Brain pericyte (primary cell): ENCODE results near the gene ADAP1.
A peak's percentile ranks its signal among the peaks of the same experiment; 100 is the strongest.
"Not testable (repeated sequence)": the region's sequence is repeated elsewhere in the genome, so short reads cannot be mapped to it uniquely, and the experiment has no call there.

Experiments
- DNase-seq: peaks from one replicate; pipeline ENCODE4 v3.0.0-alpha.2; 2012; ENCODE audit warnings: low read depth, low spot score

The ADAP1 gene

DNA sequence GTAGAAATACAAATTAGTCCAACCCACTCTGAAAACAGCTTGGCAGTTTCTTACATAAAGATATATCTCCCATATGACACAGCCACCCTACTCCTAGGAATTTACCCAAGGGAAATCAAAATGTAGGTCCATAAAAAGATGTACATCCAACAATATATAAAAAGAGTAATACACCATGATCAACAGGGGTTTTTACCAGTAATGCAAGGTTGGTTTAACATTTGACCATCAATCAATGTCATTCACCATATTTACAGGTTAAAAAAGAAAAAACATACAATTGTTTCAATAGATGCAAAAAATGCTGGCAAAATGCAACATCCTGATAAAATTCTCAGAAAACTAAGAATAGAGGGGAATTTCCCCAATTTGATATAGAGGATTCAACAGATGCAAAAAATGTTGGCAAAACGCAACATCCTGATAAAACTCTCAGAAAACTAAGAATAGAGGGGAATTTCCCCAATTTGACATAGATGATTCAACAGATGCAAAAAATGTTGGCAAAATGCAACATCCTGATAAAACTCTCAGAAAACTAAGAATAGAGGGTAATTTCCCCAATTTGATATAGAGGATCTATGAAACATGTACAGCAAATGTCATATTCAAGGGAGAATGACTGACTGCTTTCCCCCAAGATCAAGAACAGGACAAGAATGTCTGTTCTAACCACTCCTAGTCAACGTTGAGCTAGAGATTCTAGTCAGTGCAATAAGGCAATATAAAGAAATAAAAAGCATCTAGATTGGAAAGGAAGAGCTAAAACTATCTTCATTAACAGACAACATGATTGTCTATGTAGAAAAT is 13.7 kb downstream of the ADAP1 start:
- DNase-seq: no peak

DNA sequence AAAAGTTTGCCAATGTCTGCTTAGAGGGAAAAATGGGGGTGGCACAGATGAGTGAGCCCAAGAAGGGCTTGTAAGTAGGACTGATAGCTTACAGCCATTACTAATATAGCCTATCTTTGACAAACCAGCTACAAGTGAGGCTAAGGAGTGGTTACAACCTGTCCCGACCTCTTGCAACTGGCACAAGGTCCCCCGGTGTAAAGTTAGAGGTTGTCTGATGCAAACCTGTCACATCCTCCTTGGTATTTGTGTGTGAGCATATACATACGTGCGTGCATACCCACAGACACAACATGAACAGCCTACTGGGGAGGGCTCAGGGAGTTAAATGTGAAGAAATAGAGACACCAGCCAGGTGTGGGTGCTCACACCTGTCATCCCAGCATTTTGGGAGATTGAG is 14.6 kb downstream of the ADAP1 start:
- no peak for DNase-seq

DNA sequence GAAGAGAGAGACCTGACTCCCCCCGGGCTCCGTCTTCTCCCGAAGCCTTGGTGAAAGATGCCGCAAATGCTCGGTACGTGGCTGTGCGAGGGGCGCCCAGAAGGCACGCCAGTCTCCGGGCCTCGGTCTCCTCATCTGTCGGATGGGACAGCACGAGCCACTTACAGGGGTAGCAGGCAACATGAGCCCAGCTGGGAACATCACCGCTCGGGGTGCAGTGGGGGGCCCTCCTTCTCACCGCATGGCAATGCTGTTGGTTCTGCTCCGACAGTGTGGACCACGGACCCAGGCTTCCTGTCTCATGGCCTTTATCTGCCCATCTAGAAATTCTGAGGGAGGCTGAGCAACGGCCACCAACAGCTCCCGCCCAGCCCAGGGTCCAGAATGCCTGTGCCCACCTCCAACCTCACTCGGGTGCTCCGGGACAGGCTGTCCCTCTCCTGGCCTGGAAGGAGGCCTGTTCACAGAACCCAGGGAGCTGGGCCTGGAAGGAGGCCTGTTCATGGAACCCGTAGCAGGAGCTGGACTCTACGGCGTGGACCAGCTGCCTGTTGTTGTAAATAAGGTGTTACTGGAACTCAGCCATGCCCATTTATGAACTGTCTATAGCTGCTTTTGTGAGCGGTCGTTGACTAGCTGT is 15.8 kb downstream of the ADAP1 start:
- no peak for DNase-seq

DNA sequence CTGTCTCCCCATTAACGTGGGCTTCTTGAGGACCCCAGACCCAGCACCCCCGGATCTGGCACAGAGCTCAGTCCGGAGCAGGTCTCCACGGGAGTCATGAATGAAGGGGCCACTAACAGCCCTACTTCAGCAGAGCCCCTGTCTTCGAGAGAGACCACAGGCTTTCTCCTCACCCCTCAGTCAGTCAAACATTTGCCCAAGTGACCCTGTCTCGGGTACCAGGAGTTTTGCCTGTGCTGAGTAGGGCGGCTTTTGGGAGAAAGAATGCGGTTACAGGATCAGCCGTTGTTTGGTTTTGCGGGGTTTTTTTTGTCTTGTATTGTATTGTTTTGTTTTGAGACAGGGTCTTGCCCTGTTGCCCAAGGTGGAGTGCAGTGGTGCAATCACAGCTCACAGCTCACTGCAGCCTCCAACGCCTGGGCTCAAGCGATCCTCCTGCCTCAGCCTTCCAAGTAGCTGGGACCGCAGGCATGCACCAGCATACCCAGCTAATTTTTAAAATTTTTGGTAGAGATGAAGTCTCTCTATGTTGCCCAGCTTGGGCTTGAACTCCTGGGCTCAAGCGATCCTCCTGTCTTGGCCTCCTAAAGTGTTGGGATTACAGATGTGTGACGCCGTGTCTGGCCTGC is 16.5 kb downstream of the ADAP1 start:
- no peak for DNase-seq

DNA sequence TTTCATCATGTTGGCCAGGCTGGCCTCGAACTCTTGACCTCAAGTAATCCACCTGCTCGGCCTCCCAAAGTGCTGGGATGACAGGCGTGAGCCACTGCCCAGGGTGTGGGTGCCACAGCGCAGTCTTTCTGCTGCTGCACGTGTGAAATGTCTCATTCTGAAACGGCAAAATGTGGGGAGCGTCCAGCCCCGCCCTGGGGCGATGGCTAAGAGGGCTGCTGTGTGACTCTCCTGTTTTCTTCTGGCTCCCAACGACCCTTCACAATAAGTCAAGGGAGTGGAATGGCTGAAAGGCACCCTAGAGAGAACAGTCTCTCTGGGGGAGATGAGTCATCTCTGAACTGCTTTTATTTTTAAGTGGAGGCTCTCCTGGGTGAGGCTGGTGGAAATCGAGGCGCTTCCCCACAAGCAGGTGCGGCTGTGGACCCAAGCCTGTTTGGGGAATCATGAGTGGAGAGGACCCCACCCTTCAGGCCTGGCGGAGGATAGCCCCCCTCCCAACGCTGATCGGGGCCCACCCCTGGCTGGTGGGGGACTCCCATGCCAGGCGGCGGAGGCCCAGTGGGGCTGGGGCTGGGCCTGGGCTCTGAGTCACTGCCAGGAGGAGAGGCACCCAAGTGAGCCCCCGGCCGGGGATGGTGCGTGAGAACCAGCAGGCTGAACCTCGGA is 18.0 kb downstream of the ADAP1 start:
- peak; percentile 39 for DNase-seq

DNA sequence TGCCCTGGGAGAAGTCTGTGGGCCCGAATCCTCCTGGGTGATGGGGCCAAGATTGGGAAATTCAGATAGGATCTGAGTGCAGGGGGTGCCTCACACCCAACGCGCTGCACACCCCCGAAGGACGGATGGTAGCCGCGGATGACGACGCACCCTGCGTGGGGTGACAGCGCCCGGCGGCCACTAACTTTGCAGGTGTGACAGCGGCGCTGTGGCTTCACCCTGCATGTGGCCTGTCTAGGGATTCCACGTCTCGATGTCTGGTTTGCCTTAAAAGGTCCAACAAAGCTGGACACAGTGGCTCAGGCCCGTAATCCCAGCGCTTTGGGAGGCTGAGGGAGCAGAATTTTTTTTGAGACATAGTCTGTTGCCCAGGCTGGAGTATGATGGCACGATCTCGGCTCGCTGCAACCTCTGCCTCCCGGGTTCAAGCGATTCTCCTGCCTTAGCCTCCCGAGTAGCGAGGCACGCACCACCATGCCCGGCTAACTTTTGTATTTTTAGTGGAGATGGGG is 18.6 kb downstream of the ADAP1 start:
- DNase-seq: no peak

DNA sequence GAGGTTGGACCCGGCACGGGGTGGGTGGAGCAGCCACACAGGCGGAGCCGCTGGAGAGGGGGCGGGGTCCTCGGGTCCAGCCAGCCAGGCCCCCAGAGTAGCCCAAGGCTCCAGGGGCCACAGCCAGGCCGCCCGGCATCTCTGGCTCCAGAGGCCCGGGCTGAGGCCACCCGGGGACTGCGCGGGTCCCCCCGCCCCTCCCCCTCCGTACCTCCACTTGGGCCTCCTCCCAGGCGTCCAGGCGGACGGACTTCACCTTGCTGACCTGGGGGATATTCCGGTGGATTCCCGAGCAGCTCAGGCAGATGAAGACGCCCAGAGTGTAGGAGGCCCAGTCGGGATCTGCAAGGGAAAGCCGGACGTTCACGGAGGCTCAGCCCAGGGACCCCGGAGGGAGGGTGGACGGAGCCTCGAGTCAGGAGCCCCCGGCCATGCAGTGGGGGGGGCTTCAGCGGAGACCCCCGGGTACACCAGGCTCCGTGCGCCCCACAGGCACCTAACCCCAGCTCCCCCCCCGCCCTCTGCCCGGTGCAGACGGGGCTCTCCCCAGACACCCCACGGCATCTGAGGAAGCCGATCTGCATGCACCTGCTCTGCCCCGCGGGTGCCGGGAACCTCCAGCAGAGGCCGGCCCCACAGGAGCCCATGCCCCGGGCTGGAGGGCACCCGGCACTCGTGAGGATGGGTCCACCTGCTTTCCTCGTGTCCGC is 19.2 kb downstream of the ADAP1 start:
- no peak for DNase-seq

DNA sequence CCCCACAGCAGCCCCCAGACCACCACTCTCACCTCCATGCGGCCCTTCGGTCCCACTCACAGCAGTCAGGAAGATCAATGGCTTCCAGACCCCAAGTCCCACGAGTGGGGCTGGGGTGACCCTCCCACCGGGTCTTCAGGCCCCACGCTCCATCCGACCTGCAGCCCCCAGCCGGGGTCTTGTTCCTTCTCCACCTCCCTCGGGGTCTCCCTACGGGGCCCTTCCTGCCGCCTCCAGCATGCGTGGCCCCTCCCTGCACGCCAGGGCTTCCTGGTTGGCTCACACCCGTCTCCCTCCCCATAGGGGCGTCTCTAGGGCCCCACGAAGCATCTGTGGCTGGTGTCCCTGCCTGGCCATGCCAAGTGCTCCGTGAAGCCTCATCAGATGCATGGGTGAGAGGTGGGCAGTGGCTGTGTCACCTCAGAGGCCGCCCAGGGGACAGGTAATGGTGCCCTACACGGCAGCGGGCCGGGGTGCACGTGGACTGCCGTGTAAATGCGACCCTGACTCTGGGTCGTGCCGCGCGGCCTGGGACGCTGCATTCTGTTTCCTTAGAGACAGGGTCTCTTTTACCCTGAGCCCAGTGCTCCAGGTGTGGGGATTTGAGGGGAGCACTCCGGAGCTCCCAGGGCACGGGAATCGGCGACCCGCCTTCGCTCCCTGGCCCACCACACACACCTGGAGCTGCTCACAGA is 19.9 kb downstream of the ADAP1 start:
- DNase-seq: no peak

DNA sequence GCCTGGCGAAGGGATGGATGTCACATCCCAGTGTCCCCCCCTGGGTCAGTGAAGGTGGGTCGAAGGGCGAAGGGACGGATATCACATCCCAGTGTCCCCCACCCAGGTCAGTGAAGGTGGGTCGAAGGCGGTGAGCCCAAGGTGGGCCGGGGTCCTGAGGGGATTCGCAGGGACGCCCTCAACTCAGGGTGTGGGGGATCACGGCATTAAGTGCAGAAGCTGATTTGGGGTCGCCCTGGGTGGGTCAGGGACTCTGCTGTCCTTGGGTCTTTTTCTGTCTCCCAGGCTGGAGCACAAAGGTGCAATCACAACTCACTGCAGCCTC is 21.9 kb downstream of the ADAP1 start:
- no peak for DNase-seq

DNA sequence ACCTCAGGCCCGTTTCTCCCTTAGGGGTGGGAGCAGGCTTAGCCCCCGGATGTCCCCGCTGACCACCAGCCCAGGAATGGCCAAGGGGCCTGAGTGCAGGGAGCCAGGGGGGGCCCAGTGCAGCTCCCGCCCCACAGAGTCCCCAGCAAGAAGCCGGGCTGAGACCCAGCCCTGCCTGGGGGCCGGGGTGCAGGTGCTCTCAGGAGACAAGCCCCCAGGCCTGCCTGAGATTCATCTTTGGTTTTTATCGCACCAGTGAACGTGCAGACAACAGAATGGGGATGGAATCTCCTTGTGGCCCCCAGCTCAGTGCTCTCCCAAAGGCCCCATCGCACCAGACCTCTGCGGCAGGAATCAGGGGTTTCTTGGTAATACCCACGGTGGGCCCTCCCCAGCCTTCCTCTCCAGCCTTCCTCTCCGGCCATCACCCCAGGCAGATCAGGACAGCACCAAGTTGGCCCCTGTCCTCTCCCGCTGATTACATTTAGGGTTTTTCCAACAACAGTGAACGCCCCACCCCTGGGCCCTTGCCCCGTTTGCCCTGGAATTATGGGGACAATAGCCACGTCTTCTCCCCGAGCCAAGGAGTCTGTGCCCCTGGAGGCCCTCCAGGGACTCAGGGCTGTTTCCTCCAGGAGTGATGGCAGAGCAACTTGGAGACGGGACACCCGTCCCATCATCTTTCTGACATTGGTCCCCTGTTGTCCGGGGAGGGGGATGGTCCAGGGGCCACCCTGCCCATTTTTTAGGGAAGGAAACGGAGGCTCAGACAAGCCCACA is 22.4 kb downstream of the ADAP1 start:
- DNase-seq: no peak

DNA sequence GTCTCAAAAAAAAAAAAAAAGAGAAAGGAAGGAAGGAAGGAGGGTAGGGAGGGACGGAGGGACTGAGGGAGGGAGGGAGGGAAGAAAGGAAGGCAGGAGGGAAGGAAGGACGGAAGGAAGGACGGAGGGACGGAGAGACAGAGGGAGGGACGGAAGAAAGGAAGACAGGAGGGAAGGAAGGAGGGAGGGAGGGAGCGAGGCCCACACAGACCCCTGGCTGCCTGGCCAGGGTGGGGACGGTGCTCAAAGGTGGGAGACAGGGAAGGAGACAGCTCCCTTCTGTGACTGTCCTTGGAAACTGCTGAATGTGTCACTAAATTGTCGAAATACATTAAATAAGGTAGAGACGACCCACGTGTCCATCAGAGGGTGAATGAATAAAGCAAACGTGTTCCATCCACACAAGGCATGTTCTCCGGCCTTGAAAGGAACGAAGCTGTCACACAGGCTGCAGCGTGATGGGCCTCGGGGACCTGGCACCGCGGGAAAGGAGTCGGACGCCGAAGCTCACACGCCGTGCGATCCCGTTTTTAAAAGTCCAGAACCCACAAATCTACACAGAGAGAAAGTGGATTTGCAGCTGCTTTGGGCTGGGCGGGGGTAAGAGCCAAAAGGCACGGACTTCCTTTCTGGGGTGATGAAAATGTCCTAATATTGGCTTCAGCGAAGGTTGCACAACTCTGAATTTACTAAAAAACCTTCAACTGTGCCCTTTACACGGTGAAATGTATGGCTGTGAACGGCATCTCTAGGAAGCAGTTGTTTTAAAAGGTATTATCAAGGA is 23.3 kb downstream of the ADAP1 start:
- DNase-seq: no peak

DNA sequence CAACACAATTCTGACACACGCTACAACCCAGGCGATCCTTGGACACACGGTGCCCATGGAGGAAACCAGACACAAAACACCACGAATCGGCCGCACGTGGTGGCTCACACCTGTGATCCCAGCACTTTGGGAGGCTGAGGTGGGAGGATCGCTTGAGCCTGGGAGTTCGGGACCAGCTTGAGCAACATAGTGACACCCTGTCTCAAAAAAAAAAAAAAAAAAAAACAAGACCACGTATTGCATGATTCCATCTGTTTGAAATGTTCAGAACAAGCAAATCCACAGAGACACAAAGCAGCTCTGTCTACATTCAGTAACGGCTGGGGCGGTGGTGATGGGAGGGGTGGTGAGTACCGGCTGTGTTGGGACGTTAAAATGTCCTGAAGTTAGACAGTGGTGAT is 25.2 kb downstream of the ADAP1 start:
- no peak for DNase-seq

DNA sequence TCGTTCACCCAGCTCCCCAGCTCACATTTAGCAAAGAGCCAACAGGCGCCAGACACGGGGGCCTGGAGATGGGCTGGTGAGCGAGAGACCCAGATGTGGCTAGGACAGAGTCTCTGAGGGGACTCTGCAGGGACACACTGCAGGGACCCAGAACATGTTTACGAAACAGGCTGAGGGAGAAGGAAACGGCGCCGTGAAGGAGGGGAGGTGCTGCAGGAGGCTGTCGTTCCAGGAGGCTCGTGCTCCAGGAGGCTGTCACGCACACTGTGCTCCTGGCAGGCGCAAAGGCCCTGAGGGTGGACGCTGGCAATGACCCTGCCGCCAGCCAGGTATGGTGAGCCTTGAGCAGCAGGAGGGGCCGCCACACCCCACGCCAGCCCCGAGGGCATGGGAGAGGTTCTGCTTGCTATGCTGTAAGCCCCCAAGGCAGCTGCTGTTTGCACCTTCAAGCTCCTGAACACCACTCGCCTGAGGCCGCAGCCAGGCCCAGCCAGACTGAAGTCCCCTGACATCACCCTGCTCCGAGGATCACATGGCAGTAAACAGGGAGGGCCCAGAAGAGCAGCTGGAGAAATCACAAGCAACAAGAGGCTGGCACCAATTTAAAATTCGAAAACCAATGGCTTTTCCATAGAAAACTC is 27.3 kb downstream of the ADAP1 start:
- DNase-seq: no peak

DNA sequence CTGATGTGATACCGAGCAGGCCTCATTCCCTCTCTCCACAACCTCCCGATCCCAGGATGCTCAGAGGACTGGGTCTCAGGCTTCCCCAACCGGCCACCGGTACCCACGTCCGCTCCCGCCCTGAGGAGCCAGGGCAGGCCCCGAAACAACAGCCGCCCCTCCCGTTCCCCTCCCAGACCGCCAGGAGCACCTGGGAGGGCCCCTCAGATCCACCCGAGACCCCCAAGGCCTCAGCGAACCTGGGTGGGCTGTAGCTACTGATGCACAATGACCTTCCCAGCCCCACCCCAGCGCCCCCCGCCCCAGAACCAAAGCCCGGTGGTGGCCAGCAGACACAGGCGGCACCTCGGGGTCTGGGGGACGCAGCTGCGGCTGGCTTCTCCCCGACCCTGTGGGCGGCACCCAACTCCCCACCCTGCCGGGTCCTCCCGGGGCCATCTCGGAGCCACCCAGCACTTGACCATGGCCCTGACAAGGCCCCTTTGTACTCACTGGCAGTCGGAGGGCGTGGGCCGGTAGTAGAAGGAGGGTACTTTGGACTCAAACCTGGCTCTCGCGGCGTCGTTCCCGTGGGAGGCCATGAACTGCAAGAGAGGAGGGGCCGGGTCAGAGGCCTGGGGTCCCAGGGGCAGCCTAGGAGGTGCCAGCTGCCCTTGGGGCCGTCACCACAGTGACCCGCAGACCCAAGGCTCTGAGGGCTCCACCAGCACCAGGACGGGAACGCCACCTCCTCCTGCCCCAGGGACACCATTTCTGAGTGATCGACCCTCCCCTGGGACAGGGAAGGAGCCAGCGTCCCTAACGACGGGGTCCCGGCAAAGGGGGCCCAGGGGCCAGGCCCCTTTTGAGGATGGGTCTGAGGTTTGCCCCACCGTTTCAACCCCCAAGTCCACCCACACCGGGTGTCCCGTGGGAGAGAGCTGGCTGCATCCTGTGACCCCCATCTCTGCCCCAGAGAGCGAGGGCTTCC is 28.1 kb downstream of the ADAP1 start:
- DNase-seq: no peak

DNA sequence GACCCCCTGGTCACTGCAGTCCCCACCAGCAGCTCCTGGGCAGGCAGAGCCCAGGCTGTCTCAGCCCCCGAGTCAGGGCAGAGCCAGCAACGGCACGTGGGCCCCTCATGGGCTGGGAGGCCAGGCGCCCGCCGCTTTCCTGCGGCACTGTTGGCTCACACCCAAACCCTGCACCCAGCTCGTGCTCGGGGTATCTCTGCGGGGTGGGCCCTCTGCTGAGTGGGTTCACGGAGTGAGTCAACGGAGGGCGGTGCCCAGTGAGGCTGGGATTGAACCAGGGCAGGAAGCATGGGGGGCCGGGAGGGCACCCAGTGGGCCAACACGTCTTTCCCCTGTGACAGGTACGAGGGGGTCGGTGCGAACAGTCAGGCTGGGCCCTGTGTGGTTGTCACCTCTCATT is 28.9 kb downstream of the ADAP1 start:
- DNase-seq: no peak

DNA sequence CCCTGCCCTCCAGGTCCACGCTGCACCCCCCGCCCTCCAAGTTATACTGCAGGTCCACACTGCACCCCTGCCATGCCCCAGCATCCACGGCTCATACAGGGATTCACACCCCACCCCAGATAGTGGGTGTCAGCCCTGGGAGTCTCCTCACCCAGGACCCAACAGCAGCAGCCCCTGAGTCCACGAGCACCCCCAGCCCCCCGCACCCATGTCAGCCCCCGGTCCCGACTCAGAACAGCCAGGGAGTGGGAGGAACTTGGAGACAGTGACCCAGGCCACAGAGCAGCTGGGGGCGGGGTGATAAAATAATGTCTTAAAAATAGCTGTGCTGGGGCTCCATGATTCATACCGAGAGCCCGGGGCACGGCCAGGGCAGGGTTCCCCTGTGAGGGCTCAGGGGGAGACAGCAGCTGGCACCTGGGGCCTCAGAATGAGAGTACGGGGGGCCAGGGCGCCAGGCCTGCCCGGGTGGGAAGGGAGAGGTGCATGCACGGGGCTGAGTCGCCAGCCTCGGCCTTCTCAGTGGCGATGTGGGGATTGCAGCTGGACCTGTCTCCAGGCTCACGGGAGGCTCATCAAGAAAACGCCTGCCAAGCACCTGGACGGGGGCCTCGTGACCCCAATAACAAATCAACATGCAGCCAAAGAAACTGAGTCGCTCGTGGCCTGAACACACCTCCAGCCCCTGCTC is 29.8 kb downstream of the ADAP1 start:
- no peak for DNase-seq

DNA sequence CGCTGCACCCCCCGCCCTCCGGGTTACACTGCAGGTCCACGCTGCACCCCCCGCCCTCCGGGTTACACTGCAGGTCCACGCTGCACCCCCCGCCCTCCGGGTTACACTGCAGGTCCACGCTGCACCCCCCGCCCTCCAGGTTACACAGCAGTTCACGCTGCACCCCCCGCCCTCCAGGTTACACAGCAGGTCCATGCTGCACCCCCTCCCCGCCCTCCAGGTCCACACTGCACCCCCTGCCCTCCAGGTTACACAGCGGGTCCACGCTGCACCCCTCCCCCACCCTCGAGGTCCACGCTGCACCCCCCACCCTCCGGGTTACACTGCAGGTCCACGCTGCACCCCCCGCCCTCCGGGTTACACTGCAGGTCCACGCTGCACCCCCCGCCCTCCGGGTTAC is 30.4 kb downstream of the ADAP1 start:
- DNase-seq: not testable (repeated sequence)
